HG03039 (cell line): ENCODE measurements around the gene ANKRD65.
"Not testable (repeated sequence)": the region's sequence is repeated elsewhere in the genome, so short reads cannot be mapped to it uniquely, and the experiment has no call there.

Experiments
- ATAC-seq: cut with Tn5 transposase; IDR thresholded peaks from one replicate; pipeline ENCODE4 v1.9.1; 2021; ENCODE audit warnings: mild to moderate bottlenecking, moderate library complexity; ENCODE audit not compliant: unreplicated experiment

Gene ANKRD65

DNA sequence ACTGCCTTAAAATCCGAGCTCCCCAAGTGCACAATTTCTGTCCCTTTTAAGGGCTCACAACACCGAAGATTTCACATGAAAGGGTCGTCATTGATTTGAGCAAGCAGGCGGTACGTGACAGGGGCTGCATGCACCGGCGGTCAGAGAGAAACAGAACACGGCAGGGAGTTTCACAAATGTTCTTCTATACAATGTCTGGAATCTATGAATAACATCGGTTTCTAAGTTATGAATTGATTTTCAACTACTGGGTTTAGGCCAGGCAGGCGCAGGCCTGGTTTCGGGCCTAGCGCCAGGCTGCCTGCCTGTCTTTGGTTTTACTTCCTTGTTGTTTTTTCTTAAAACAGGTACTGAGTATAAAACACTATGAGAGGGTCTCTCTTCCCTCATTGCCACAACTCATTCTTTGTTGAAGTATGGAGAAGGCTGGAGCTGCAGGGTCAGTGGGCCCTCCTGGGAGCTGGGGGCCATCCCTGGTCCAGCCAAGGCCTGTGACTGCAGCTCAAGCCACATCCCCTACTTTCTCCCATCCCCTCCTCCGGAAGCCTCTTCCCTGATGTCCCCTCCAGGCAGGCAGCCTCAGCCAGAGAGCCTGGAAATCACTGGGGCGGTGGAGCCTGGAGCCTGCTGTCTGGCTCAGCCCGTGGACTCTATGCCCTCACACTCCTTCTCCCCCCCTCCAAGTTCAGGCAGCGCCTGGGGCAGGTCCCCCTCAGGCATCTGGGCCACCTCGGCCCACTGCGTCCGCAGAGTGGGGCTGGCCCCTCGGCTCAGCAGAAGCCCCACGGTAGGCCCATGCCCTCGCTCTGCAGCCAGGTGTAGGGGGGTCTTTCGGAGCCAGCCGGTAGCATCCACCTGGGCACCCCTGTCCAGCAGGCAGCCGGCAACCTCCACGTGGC, 2.4 kb downstream of the ANKRD65 start:
- ATAC-seq = no peak

DNA sequence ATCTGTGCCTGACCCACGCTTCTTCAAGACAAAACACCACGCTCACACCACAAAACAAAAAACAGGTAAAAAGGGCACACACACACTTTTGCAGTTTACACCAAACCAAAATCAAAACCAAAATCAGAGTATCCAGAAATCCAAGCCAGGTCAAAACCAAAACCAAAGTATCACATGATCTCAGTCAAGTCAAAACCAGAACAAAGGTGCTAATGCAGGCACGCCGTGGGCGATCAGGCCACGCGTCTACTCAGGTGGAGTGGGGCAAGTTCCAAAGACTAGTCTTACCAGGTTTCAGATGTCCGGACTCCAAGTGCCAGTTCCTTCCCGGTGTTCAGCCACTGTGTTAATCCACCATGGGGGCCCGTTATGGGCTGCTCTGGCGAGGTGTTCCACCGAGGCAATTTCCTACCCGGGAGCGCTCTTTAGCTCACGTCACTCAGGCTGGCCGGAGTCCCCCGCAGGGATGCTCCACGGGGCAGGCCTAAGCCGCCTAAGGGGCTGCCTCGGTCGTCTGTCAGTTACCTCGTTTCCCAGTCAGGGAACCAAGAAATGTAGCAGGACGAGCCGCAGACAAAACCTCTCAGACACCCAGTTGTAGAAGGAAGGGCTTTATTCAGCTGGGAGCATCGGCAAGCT, 3.1 kb downstream of the ANKRD65 start:
- not testable (repeated sequence) for ATAC-seq

DNA sequence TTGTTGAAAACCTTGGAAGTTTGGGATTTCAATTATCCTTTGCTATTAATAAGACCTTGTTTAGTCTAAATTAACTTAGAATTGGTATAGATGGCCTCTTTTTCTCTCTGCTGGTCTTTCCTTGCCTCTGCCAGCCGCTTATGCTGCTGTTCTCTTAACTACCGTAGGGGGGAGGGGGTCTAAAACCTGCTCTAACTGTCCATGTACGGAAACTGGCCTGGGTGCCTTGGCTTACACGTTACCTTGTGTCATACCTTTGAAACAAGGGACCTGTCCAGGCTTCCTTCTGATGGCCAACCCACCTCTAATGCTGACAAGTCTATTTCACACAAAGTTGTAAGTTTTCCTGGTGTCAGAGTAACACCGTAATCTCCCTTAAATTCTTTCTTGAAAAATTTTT, 3.7 kb downstream of the ANKRD65 start:
- not testable (repeated sequence) for ATAC-seq

DNA sequence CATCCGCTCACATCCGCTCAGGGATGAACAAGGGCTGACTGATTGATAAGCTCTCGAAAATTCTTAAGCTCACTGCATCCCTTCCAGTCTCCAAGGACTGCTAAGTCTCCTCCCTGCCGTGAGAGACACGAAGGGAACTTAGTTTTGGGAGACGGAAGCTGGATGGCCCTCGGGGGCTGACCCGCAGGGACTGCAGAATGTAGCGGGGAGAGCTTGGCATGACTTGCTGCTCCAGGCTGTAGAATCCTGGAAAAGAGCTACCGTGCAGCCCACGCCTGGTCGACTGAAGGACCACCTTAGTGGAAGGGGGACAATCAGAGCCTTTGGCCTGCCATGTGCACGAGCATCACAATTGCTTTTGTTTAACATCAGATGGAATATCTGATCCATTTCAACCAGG, 5.3 kb downstream of the ANKRD65 start:
- no peak for ATAC-seq

DNA sequence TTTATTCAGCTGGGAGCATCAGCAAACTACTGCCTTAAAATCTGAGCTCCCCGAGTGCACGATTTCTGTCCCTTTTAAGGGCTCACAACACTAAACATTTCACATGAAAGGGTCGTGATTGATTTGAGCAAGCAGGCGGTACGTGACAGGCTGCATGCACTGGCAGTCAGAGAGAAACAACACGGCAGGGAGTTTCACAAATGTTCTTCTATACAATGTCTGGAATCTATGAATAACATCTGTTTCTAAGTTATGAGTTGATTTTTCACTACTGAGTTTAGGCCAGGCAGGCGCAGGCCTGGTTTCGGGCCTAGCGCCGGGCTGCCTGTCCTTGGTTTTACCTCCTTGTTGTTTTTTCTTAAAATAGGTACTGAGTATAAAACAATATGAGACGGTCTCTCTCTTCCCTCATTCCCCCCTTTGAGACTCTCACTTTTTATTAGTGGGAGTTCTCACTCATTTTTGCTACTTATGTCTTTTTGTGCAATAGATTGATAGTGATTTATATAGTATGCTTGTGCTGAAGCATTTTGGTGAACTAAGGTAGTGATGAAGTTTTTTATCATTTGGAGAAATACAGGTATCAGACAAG, 8.7 kb downstream of the ANKRD65 start:
- not testable (repeated sequence) for ATAC-seq

DNA sequence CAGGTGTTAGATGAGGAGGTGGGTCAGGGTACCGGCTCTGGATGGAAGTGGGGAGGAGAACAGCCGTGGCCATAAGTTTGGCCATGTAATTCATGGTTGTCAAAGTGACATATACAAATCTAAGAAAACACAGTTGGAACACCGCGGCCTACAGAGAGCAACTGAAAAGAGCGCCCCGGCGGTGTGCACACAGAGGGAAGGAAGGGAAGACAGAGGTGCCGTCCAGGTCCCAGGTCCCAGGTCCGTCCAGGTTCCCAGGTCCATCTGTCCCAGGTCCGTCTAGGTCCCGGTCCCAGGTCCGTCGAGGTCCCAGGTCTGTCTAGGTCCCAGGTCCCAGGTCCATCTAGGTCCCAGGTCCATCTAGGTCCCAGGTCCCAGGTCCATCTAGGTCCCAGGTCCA, 9.4 kb downstream of the ANKRD65 start:
- no peak for ATAC-seq

DNA sequence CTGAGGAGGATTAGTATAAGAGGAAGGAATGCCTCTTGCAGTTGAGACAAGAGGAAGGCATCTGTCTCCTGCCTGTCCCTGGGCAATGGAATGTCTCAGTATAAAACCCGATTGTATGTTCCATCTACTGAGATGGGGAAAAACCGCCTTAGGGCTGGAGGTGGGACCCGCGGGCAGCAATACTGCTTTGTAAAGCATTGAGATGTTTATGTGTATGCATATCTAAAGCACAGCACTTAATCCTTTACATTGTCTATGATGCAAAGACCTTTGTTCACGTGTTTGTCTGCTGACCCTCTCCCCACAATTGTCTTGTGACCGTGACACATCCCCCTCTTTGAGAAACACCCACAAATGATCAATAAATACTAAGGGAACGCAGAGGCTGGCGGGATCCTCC, 10.8 kb downstream of the ANKRD65 start:
- not testable (repeated sequence) for ATAC-seq

DNA sequence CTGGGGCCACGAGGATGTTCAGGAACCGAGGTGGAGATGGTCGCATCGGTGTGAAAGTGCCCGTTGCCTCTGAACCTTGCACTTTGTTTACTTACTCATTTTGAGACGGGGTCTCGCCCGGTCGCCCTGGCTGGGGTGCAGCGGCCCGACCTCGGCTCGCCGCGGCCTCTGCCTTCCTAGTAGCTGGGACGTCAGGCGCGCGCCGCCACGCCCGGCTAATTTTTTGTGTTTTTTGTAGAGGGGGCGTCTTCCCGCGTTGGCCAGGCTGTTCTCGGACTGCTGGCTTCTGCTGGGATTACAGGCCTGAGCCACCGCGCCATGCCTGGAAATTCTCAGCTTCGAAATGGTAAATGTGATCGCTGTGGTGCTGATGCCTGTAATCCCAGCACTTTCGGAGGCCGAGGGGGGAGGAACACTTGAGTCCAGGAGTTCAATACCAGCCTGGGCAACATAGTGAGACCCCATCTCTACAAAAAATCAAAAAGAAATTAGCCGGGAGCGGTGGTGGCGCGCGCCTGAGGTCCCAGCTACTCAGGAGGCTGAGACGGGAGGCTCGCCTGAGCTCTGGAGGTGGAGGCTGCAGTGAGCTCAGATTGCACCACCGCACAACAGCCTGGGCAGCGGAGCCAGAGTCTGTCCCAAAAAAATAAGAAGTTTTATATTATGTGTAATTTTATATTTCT, 13.3 kb downstream of the ANKRD65 start:
- no peak for ATAC-seq

DNA sequence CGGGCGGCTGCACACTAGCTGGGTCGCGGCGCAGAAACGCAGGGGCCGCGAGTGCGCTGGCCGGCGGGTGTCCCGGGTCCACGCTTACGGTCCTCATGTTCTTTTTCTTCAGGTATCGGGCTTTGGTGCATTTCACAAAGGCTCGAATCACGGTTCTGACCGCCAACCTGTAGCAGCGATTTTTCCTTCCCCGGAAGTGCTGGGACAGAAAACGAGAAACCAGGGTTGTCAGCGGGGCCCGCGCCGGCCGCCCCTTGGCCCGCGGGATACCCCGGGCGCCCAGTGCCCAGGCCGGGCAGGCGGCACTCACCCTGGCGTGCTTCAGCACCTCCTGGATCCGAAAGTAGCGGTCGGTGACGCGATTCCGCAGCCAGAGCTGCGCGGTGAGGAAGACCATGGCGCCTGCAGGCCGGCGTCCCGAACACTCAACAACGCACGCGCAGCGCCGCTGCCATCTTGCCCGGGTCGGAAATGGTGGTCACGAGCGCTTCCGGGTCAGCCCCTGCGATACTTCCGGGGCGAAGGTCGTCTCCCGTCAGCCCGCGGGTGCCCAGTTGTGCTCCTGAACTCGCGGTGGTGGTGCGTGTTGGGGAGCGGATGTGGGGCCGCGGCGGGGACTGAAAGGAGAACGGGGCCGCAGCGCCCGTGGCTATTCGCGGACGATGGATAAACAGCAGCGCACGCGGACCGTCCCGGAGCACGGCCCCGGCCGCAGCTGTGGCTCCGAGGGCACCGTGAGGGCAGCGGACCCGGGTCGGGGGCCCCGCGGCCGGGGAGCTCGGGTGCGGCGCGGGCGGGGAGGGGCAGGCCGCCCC, 14.0 kb downstream of the ANKRD65 start, which contains the start of gene MRPL20:
Gene MRPL20, minus strand, starts transcription at position 473 of the 815 bp plus-strand sequence. Its CDS starts 76 bp downstream, at position 397.
- peak; percentile 75 for ATAC-seq

DNA sequence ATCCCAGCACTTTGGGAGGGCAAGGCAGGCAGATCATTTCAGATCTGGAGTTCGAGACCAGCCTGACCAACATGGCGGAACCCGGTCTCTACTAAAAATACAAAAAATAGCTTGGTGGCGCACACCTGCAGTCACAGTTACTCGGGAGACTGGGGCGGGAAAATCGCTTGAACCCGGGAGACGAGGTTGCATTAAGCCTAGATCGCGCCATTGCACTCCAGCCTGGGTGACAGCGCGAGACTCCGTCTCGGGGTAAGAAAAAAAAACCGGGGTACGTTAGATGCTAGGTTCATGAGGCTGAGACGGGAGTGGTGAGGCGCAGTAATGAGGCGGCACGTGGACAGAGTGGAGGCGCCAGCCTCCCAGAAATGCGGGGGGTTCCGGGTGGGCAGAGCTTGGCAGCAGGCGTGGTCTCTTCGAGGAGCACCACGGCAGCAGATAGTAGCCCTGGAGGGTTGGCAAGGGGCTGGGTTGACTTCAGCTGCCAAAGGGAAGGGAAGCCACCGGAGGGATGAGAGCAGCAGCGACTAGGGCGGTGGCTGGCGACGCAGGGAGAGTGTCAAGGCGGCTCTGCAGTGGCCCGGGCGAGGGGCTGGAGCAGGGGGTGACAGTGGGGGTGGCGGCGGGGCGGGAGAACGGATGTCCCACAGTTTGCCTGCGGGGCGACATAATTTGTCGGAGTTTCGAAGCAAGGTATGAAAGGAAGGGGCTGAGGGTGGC, 14.8 kb downstream of the ANKRD65 start:
- ATAC-seq = no peak

DNA sequence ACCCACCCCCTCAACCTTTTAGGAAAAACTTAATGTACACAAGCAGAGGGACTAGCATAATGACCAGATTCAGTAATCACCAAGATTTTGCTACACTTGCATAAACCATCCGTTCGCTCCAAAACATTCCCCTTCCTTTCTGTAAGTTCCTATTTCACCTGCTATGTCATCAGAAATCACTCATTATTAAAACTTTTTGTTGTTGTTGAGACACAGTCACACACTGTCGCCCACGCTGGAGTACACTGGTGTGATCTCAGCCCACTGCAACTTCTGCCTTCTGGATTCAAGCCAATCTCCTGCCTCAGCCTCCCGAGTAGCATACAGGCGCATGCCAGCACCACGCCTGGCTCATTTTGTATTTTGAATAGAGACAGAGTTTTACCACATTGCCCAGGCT, 17.4 kb downstream of the ANKRD65 start:
- ATAC-seq = no peak

DNA sequence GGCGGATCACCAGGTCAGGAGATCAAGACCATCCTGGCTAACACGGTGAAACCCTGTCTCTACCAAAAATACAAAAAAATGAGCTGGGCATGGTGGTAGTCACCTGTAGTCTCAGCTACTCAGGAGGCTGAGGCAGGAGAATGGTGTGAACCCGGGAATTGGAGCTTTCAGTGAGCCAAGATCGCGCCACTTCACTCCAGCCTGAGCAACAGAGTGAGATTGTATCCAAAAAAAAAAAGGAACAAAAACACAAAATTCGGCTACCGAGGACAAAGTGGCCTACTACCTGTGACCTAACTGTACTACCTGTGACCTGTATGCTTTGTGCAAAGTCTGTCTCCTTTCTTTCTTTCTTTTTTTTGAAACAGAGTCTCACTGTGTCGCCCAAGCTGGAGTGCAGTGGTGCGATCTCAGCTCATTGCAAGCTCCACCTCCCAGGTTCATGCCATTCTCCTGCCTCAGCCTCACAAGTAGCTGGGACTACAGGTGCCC, 18.1 kb downstream of the ANKRD65 start:
- ATAC-seq = not testable (repeated sequence)

DNA sequence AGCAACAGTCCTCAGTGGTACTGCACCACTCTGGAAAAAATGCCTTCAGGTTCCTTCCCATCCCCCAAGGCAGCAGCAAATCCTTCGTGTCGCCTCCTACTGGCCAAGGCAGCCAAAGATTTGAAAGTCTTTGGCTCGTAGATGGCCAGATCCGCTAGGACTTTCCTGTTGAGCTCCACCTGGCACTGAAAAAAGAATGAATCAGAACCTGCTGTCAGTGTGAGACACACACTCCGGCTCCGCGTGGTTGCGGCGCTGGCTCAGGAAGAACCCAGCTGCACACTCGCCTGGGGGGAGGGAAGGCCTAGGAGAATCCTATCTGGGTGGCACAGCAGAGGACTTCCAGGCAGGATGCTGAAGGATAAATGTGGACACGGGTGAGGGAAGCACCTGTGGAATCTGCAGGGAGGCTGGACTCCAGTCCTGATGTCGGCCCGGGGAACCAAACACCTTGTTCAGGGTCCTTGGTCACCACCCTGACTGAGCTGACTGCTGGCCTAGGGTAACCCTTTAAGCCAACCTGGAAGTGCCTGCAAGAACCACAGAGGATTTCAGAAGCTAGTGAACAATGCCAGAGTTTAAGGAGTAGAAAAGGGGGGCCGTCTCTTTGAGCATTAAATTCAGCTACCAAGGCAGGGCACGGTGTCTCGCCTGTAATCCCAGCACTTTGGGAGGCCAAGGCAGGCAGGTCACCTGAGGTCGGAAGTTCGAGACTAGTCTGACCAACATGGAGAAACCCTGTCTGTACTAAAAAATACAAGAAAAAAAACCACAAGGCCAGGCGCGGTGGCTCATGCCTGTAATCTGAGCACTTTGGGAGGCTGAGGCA, 18.8 kb downstream of the ANKRD65 start:
- no peak for ATAC-seq

DNA sequence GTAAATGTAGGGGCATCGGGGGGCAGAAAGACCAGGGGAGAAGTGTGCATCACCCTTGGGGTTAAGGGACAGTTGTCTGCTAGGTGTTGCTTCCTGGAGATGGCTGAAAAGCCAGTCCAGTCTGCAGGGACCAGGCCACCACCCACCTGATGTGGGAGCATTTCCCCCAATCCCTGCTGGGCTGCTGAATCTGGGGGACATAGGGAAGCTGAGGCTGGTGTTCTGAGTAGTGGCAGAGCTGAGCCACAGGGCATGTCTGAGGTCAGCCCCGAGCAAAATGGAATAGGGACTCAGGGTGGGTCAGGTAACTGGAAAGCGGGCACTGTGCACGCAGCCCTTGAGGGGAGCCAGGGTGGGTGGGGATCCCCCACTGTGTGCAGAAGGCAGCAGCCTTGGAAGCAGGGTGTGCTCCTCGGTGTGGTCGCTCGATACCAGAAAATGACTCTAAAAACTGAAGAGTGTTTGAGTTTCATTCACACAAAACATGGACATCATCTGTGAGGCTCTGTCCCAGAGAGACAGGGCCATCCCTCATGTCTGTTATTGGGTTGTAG, 19.5 kb downstream of the ANKRD65 start:
- ATAC-seq = no peak

DNA sequence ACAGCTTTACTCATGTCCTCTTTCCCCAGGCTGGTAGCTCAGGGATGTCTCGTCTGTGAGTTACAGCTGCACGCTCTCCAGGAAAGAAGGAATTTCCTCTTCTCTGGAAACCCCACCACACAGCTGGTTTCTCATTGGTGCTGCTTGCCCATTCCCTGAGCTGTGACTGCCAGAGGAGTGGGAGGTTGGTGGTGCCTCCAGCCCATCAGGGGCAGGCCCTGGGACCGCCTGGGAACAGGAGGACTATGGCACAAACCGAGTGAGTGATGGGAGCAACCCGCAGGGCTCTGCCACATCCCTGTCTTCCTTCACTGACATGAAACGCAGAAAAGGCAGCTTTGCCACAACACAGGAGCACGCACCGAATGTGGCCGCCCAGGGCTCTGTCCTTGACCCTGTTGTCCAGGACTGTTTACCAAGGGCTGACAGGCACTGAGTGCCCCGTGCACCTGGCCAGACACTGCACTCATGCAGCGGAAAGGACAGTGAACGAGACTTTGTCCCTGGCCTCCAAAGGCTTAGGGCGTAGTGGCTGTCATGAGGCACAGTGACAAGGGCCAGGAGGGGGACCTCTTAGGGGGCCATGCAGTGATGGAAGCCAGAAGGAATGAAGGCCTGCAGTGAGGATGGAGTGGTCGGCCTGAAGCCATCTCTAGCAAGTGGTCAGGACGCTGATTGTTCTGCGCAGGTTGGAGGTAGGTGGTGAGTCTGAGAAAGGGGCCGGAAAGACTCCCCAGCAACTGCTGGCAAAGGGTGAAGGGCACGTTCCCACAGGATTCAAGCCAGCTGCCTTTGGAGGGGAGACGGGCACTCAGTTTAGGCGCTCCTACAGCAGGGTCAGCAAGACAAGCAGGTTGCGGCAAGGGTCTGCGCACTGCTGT, 20.3 kb downstream of the ANKRD65 start:
- no peak for ATAC-seq

DNA sequence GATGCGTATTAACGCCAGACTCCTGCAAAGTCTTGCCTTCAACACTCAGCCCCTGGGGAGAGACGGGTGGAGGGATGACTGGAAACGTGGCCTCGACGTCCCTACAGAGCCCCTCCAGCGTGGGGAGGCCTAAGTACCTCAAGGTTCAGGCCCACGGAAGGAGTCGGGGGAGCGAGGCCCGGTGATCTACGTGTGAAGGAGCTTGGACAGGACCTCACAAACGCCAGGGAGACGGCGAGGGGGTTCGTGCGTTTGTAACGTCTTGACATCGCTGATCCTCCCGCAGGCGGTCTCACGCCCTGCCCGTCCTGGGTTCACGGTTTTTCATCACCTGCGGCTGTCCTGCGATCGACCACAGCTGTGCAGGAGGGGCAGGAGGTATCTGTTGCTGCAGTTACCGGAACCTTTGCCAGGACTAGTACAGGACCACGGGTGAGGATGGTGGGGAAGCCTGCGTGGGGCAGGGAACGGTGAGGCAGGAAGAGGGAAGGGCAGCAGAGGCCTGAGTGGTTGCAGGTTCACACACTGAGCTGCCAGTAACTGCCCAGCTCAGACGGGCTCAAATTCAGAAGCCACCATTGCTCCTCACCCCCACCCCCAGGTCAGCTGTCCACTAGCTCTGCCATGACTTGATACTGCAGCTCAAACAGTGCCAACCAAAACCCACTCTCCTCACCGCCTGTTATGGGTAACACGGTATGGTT, 21.1 kb downstream of the ANKRD65 start:
- ATAC-seq = no peak
